Activated CD4-positive, alpha-beta memory T cell treated with anti-CD3 and anti-CD28 coated beads, Interleukin-2, amount 10 ng/mL, durations not matched to agents 7 days and 5 days (primary cell): ENCODE results near the gene NSD1. TPM values are rescaled to one million over a fixed set of nuclear protein-coding genes. Genes with fewer than 3 reads are reported as not detected.
A peak's percentile ranks its signal among the peaks of the same experiment; 100 is the strongest.

Experiments used
- CTCF ChIA-PET: fragments of 350-600 bp; sonication (Branson Sonifier 250); formaldehyde crosslinking; loops from one replicate; lab custom pipeline; 2021; ENCODE audit warnings: antibody characterized with exemption, inconsistent platforms; lab: Charles Lee
- POLR2A ChIA-PET: fragments of 350-600 bp; sonication (Branson Sonifier 250); formaldehyde crosslinking; loops from one replicate; lab custom pipeline; 2021; ENCODE audit warnings: antibody characterized with exemption; lab: Charles Lee
- DNase-seq: peaks from one replicate; pipeline ENCODE4 v3.0.0-alpha.2; 2020
- H3K27ac Mint-ChIP-seq: one replicate; pipeline ENCODE4 v1.8.0; 2021; ENCODE audit warnings: mild to moderate bottlenecking, mixed read lengths
- H3K27me3 Mint-ChIP-seq: one replicate; pipeline ENCODE4 v1.8.0; 2021; ENCODE audit warnings: mixed read lengths
- H3K36me3 Mint-ChIP-seq: one replicate; pipeline ENCODE4 v1.8.0; 2021; ENCODE audit warnings: low read depth, mixed read lengths
- H3K4me1 Mint-ChIP-seq: one replicate; pipeline ENCODE4 v1.8.0; 2021; ENCODE audit warnings: mixed read lengths
- H3K4me3 Mint-ChIP-seq: one replicate; pipeline ENCODE4 v1.8.0; 2021; ENCODE audit warnings: mild to moderate bottlenecking, mixed read lengths
- H3K9me3 Mint-ChIP-seq: one replicate; pipeline ENCODE4 v1.8.0; 2021; ENCODE audit warnings: mixed read lengths
- total RNA-seq, 2 experiments: library from RNA; stranded (reverse); gene quantifications; one replicate each; pipeline ENCODE4 v1.2.3, GENCODE V29; 2021

NSD1 gene
- total RNA-seq, 2 experiments from 2014 or later, result 79.9 to 90.5 TPM

DNA sequence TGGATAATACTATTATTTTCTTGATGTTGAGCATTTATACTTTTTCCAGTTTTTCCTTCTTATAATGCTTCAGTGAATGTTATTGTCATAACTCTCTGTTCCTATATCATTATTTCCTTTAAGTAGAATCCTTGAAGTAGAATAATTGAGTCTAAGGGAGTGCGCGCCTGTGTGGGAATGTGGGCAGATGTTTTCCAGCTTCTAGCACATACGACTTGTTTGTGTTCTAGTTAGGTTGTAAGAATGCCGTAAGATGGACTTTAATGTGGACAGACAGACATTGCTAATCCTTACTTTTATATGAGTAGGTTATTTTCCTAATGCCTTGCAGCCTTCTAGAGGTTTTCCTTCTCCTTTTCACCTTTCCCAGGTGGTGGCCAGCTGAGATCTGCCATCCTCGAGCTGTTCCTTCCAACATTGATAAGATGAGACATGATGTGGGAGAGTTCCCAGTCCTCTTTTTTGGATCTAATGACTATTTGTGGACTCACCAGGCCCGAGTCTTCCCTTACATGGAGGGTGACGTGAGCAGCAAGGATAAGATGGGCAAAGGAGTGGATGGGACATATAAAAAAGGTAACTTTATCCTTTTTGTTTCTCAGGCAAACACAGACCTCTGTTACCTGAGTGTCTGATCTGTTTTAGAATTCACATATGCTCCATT lies 135.8 kb downstream of the NSD1 start:
- ChIA-PET POLR2A (no interaction called here), CTCF (interaction anchor here (1.1 kb wide), 1 partner anchor 156 kb away, joined by 3 read pairs; no protein-coding TSS in a partner anchor)
- peaks cover 69% of the 10 kb centered on the region for H3K36me3 Mint-ChIP-seq

DNA sequence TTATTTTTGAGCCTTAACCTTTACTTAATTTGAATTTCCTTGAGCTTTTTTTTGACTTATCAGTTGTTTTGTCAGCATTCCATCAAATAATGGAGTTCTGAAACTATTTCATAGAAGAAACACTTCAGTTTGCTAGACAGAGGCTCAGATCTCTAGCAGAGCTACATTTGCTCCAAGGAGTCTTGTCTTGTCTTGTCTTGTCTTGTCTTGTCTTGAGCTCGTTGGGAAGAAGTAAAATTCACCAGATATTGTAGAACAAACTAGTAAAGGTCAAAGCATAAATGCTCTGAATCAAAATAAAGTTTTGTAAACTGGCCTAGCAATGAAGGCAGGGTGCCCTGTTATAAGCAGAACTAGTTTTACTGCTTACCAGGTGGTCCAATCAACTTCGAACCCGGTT lies 136.4 kb downstream of the NSD1 start:
- Mint-ChIP-seq H3K9me3 (no peaks in the 10 kb centered on the region), H3K27me3 (no peaks in the 10 kb centered on the region), H3K4me1 (no peaks in the 10 kb centered on the region), H3K36me3 (peaks cover 64% of the 10 kb centered on the region), H3K27ac (no peak overlapping the region), H3K4me3 (no peak overlapping the region)
- CTCF ChIA-PET, result interaction anchor here (1.1 kb wide), 1 partner anchor 156 kb away, joined by 3 read pairs; no protein-coding TSS in a partner anchor
- DNase-seq, result no peak
- POLR2A ChIA-PET, result interaction anchor here (0.8 kb wide), 1 partner anchor 155 kb away, joined by 3 read pairs; no protein-coding TSS in a partner anchor

More for the DNA sequence above, 135.8 kb downstream of the NSD1 start:
- peaks cover under 1% of the 10 kb centered on the region for H3K4me1 Mint-ChIP-seq
- no peak overlapping the region for H3K4me3 Mint-ChIP-seq
- H3K27ac Mint-ChIP-seq, result no peak overlapping the region
- DNase-seq, result no peak
- H3K9me3 Mint-ChIP-seq, result no peaks in the 10 kb centered on the region
- H3K27me3 Mint-ChIP-seq, result no peaks in the 10 kb centered on the region

DNA sequence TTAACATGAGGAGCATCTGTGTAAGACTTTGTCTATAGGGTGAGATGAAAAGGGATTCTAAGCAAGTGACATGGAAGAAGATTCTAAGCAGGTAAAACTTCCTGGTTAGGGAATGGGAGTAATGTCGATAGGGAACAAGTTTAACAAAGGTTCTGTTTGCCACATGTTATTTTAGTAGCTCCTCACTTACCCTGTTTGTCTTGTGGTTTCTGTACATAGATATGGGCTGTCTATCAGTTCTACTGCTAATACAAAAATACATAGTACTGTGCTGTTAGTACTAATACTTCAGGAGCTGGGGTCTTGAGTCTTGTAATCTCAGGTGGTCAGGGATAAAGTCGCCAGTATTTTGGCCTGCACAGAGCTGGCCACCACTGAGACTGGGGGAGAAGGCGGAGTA lies 137.1 kb downstream of the NSD1 start:
- CTCF ChIA-PET, result interaction anchor here (1.1 kb wide), 1 partner anchor 157 kb away, joined by 3 read pairs; no protein-coding TSS in a partner anchor
- Mint-ChIP-seq H3K9me3 (no peaks in the 10 kb centered on the region), H3K27ac (no peak overlapping the region), H3K4me1 (peaks cover 1% of the 10 kb centered on the region), H3K27me3 (no peaks in the 10 kb centered on the region), H3K4me3 (no peak overlapping the region), H3K36me3 (peaks cover 60% of the 10 kb centered on the region)
- POLR2A ChIA-PET, result interaction anchor here (0.8 kb wide), 1 partner anchor 156 kb away, joined by 3 read pairs; no protein-coding TSS in a partner anchor
- no peak for DNase-seq

DNA sequence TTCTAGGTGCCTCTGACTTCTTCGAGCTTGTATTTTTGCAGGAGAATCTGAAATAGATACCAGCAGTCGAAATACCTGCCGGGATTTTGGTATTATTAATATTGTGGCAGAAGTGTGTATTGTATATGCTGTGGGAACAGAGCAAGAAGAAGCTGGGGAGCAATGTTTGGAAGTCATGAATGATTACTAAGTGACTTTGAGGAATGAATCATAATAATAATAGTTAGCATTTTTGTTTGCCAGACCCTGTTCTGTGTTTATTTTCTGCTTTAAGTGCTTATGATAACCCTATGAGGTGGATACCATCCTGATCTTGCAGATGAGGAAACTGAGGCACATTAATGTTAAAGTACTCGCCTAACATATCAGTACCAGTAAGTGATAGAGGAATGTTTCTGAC lies 137.5 kb downstream of the NSD1 start:
- ChIA-PET CTCF (no interaction called here), POLR2A (no interaction called here)
- no peak for DNase-seq
- no peak overlapping the region for H3K4me3 Mint-ChIP-seq
- H3K27ac Mint-ChIP-seq, result no peak overlapping the region
- H3K9me3 Mint-ChIP-seq, result no peaks in the 10 kb centered on the region
- no peaks in the 10 kb centered on the region for H3K27me3 Mint-ChIP-seq
- peaks cover 1% of the 10 kb centered on the region for H3K4me1 Mint-ChIP-seq
- peaks cover 56% of the 10 kb centered on the region for H3K36me3 Mint-ChIP-seq

DNA sequence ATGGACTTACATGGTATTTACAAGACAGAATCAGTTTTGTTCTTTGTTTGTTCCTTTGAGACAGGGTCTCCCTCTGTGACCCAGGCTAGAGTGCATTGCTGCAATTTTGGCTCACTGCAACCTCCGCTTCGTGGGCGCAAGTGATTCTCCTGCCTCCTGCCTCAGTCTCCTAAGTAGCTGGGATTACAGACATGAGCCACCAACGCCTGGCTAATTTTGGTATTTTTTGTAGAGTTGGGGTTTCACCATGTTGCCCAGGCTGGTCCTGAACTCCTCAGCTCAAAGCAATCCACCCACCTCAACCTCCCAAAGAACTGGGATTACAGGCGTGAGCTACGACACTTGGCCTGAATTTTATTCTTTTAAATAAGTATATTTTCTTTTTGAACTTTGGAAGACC lies 142.3 kb downstream of the NSD1 start:
- no peak overlapping the region for H3K4me3 Mint-ChIP-seq
- ChIA-PET CTCF (no interaction called here), POLR2A (interaction anchor here (0.6 to 1.2 kb wide), 2 partner anchors 21 kb away, joined by 3 to 4 read pairs; no protein-coding TSS in a partner anchor)
- peaks cover 15% of the 10 kb centered on the region for H3K4me1 Mint-ChIP-seq
- no peak overlapping the region for H3K27ac Mint-ChIP-seq
- peaks cover 57% of the 10 kb centered on the region for H3K36me3 Mint-ChIP-seq
- no peaks in the 10 kb centered on the region for H3K9me3 Mint-ChIP-seq
- DNase-seq, result no peak
- no peaks in the 10 kb centered on the region for H3K27me3 Mint-ChIP-seq

DNA sequence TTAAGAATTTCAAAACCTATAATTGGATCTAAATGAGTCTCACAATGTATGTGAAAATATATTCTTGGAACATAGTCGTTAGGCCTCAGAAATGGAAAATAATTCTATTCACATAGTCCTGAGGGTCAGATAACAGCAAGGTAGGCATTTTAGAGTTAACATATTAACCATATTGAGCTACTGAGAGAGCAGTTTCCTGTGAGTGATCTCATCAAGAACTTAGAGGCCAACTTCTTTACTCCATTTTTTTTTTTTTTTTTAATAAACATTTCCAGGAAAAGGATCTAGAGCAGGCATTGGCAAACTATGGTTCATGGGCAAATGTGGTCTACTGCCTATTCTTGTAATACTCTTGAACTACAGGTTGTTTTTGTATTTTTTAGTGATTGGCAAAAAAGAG lies 143.3 kb downstream of the NSD1 start:
- POLR2A ChIA-PET, result interaction anchor here (0.6 to 1.4 kb wide), 5 partner anchors 20 to 163 kb away, joined by 3 to 6 read pairs (median 3); no protein-coding TSS in a partner anchor
- CTCF ChIA-PET, result interaction anchor here (0.6 to 1.1 kb wide), 5 partner anchors 13 to 275 kb away, joined by 3 to 4 read pairs (median 3); no protein-coding TSS in a partner anchor

DNA sequence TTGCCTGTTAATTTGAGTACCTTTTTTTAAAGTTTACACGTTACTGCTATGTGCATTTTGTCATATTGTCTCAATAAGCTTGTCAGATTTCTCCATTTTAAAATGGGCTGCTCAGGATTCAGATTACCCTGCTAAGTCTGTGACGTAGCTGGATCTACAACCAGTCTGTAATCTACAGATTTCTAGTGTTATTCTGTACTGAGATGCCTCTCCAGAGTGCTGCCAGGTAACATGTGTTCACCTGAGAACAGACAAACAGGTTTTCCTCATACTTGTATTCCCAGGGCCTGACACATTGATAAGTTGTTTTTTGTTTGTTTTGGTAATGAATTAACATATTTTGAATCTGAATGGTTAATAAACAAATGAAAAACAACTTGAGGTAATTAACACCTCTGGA lies 154.6 kb downstream of the NSD1 start:
- Mint-ChIP-seq H3K9me3 (no peaks in the 10 kb centered on the region), H3K4me1 (peaks cover 7% of the 10 kb centered on the region), H3K4me3 (no peak overlapping the region), H3K27ac (no peak overlapping the region), H3K27me3 (no peaks in the 10 kb centered on the region), H3K36me3 (peaks cover 49% of the 10 kb centered on the region)
- no peak for DNase-seq
- ChIA-PET POLR2A (interaction anchor here (1.0 kb wide), 1 partner anchor 15 kb away, joined by 3 read pairs; the partner anchor contains the start of genes PRELID1 and RAB24), CTCF (interaction anchor here (0.7 kb wide), 1 partner anchor 22 kb away, joined by 3 read pairs; no protein-coding TSS in a partner anchor)

More for the DNA sequence above, 143.3 kb downstream of the NSD1 start:
- no peaks in the 10 kb centered on the region for H3K27me3 Mint-ChIP-seq
- no peak overlapping the region for H3K4me3 Mint-ChIP-seq
- H3K27ac Mint-ChIP-seq, result peak overlapping the region; percentile 74
- peaks cover 55% of the 10 kb centered on the region for H3K36me3 Mint-ChIP-seq
- DNase-seq, result no peak
- H3K9me3 Mint-ChIP-seq, result no peaks in the 10 kb centered on the region
- H3K4me1 Mint-ChIP-seq, result peaks cover 15% of the 10 kb centered on the region

DNA sequence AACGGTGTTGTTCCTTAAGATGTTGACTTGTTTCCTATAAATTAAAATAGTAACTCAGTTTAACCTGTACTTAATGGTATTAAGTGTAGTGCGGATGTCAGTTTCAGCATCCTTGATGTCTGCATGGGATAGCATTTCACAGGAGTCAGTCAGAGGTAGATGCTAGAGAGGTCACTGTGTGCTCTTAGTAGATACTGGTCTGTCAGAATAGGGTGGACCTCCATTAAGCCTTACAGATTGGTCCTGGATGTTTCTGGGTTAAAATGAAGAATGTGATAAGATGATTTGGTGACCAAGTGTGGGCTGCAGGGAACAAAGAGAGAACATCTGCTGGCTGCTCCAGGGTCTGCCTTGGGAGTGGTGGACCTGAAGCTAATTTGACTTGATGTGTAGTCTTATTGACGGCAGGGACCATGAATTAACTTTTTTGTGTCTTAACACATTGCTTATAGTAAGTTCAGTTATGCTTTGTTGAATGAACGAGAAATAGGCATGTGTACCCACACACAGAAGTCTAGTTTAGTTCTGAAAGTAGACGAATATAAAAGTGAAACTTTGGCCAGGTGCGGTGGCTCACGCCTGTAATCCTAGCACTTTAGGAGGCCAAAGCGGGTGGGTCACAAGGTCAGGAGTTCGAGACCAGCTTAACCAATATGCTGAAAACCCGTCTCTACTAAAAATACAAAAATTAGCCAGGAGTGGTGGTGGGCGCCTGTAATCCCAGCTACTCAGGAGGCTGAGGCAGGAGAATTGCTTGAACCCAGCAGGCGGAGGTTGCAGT lies 157.4 kb downstream of the NSD1 start:
- Mint-ChIP-seq H3K27me3 (no peaks in the 10 kb centered on the region), H3K9me3 (no peaks in the 10 kb centered on the region), H3K27ac (no peak overlapping the region), H3K4me1 (peaks cover 18% of the 10 kb centered on the region), H3K4me3 (no peak overlapping the region), H3K36me3 (peaks cover 61% of the 10 kb centered on the region)
- ChIA-PET CTCF (interaction anchor here (1.9 kb wide), 1 partner anchor 19 kb away, joined by 6 read pairs; no protein-coding TSS in a partner anchor), POLR2A (no interaction called here)
- no peak for DNase-seq

DNA sequence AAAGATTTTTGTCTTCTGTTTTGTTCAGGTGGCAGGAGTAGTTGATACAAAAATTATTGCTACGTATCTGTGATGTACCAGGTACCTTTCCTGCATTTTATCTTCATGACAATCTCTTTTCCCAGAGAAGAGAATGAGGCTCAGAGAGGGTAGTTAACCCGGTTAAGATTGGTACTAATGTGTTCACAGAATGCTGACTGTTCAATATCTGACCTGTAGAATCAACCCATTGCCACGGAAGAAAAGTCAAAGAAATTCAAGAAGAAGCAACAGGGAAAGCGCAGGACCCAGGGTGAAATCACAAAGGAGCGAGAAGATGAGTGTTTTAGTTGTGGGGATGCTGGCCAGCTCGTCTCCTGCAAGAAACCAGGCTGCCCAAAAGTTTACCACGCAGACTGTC lies 158.2 kb downstream of the NSD1 start:
- H3K27me3 Mint-ChIP-seq, result no peaks in the 10 kb centered on the region
- ChIA-PET CTCF (no interaction called here), POLR2A (no interaction called here)
- peaks cover 24% of the 10 kb centered on the region for H3K4me1 Mint-ChIP-seq
- peaks cover 67% of the 10 kb centered on the region for H3K36me3 Mint-ChIP-seq
- no peaks in the 10 kb centered on the region for H3K9me3 Mint-ChIP-seq
- H3K27ac Mint-ChIP-seq, result no peak overlapping the region
- H3K4me3 Mint-ChIP-seq, result no peak overlapping the region
- DNase-seq, result no peak

DNA sequence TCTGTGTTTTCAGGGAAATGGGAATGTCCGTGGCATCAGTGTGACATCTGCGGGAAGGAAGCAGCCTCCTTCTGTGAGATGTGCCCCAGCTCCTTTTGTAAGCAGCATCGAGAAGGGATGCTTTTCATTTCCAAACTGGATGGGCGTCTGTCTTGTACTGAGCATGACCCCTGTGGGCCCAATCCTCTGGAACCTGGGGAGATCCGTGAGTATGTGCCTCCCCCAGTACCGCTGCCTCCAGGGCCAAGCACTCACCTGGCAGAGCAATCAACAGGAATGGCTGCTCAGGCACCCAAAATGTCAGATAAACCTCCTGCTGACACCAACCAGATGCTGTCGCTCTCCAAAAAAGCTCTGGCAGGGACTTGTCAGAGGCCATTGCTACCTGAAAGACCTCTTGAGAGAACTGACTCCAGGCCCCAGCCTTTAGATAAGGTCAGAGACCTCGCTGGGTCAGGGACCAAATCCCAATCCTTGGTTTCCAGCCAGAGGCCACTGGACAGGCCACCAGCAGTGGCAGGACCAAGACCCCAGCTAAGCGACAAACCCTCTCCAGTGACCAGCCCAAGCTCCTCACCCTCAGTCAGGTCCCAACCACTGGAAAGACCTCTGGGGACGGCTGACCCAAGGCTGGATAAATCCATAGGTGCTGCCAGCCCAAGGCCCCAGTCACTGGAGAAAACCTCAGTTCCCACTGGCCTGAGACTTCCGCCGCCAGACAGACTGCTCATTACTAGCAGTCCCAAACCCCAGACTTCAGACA lies 160.4 kb downstream of the NSD1 start:
- Mint-ChIP-seq H3K36me3 (peaks cover 76% of the 10 kb centered on the region), H3K27ac (no peak overlapping the region), H3K27me3 (no peaks in the 10 kb centered on the region), H3K4me1 (peaks cover 41% of the 10 kb centered on the region), H3K4me3 (no peak overlapping the region), H3K9me3 (no peaks in the 10 kb centered on the region)
- ChIA-PET CTCF (interaction anchor here (0.6 to 1.2 kb wide), 2 partner anchors 14 to 174 kb away, joined by 3 read pairs; no protein-coding TSS in a partner anchor), POLR2A (interaction anchor here (1.1 kb wide), 1 partner anchor 16 kb away, joined by 4 read pairs; no protein-coding TSS in a partner anchor)
- no peak for DNase-seq

DNA sequence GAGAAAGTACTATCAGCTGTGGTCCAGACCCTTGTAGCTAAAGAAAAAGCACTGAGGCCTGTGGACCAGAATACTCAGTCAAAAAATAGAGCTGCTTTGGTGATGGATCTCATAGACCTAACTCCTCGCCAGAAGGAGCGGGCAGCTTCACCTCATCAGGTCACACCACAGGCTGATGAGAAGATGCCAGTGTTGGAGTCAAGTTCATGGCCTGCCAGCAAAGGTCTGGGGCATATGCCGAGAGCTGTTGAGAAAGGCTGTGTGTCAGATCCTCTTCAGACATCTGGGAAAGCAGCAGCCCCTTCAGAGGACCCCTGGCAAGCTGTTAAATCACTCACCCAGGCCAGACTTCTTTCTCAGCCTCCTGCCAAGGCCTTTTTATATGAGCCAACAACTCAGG lies 161.1 kb downstream of the NSD1 start:
- no peak for DNase-seq
- Mint-ChIP-seq H3K27ac (peak overlapping the region; percentile 7), H3K36me3 (peaks cover 71% of the 10 kb centered on the region), H3K4me1 (peaks cover 47% of the 10 kb centered on the region), H3K27me3 (no peaks in the 10 kb centered on the region), H3K4me3 (no peak overlapping the region), H3K9me3 (no peaks in the 10 kb centered on the region)
- ChIA-PET CTCF (interaction anchor here (0.6 to 1.2 kb wide), 2 partner anchors 14 to 175 kb away, joined by 3 read pairs; no protein-coding TSS in a partner anchor), POLR2A (interaction anchor here (1.1 kb wide), 1 partner anchor 15 kb away, joined by 4 read pairs; no protein-coding TSS in a partner anchor)

DNA sequence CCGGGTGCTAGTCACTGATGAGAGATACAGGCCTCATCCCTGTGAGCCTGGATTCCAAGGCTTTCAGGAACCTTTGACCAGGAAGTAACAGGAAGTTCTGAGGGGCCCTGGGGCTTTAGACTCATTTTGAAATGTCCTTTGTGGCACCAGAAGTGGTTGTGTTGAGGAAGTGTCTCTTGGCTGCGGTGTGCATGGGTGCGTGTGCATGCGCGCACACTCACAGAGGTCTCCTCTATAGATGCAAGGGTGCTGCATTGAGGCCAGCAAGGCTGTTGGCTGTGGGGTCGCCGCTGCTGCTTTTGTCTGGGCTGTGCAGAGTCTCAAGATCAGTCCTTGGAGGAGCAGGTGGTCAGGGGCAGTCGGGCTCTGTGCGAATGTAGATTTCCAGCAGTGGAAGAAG lies 162.4 kb downstream of the NSD1 start:
- Mint-ChIP-seq H3K36me3 (peaks cover 76% of the 10 kb centered on the region), H3K4me3 (no peak overlapping the region), H3K9me3 (no peaks in the 10 kb centered on the region), H3K4me1 (peaks cover 57% of the 10 kb centered on the region), H3K27me3 (no peaks in the 10 kb centered on the region), H3K27ac (peak overlapping the region; percentile 72)
- ChIA-PET CTCF (interaction anchor here (0.9 to 4.5 kb wide), 5 partner anchors 14 to 184 kb away, joined by 3 to 43 read pairs (median 4); no protein-coding TSS in a partner anchor), POLR2A (interaction anchor here (1.0 to 2.3 kb wide), 2 partner anchors 16 to 19 kb away, joined by 3 to 11 read pairs; partner anchors contain the start of gene MXD3)
- DNase-seq, result no peak
